Measurements from ENCODE around the gene TMTC3. TPM values are rescaled to one million over a fixed set of nuclear protein-coding genes. Genes with fewer than 3 reads are reported as not detected.

Gene TMTC3
- total RNA-seq, 1 donor from 2014 or later = 35.2 TPM

DNA sequence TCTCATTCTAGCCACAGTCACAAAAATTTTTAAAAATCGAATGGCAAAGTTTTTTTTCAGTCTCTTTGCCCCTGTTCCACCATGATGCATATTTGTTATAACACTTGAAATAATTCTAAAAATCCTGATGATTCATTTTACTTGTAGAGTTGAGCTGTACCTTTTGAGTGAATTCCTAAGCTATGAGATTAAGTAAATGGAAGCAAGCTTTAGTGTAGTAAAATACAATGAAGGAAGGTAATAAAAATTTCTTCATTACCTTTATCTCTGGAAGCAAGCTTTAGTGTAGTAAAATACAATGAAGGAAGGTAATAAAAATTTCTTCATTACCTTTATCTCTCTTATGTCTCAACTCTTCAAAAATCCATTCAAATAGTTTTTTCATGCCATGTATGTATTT is 46.1 kb downstream of the TMTC3 start:
- TF ChIP-seq, protein P1, sequence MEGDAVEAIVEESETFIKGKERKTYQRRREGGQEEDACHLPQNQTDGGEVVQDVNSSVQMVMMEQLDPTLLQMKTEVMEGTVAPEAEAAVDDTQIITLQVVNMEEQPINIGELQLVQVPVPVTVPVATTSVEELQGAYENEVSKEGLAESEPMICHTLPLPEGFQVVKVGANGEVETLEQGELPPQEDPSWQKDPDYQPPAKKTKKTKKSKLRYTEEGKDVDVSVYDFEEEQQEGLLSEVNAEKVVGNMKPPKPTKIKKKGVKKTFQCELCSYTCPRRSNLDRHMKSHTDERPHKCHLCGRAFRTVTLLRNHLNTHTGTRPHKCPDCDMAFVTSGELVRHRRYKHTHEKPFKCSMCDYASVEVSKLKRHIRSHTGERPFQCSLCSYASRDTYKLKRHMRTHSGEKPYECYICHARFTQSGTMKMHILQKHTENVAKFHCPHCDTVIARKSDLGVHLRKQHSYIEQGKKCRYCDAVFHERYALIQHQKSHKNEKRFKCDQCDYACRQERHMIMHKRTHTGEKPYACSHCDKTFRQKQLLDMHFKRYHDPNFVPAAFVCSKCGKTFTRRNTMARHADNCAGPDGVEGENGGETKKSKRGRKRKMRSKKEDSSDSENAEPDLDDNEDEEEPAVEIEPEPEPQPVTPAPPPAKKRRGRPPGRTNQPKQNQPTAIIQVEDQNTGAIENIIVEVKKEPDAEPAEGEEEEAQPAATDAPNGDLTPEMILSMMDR (IDR thresholded peaks at IDR 0.05; ENCODE audit: unreplicated experiment) = no peak
- no peak for DNase-seq (ENCODE audit: low spot score, unreplicated experiment)
- Mint-ChIP-seq H3K4me3 (ENCODE audit: low read depth) (no peak overlapping the region), H3K27me3 (no peaks in the 10 kb centered on the region), H3K27ac (no peak overlapping the region), H3K4me1 (ENCODE audit: low read depth) (no peaks in the 10 kb centered on the region), H3K36me3 (ENCODE audit: insufficient read depth) (peaks cover 24% of the 10 kb centered on the region), H3K9me3 (ENCODE audit: low read depth) (peaks cover 10% of the 10 kb centered on the region)

DNA sequence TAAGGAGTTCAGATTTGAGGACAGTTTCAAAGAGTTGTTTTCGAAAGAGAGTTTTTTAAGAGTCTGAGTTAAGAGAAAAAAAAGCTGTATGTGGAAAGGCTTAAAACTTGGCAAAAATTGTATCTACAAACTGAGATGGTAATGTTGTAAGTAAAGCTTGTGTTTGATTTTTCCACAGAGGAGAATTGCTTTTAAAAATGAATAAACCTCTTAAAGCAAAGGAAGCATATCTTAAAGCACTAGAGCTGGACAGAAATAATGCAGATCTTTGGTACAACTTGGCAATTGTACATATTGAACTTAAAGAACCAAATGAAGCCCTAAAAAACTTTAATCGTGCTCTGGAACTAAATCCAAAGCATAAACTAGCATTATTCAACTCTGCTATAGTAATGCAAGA is 50.3 kb downstream of the TMTC3 start:
- no peak for DNase-seq (ENCODE audit: low spot score, unreplicated experiment)
- Mint-ChIP-seq H3K4me3 (ENCODE audit: low read depth) (no peak overlapping the region), H3K9me3 (ENCODE audit: low read depth) (no peaks in the 10 kb centered on the region), H3K36me3 (ENCODE audit: insufficient read depth) (peaks cover 12% of the 10 kb centered on the region), H3K27me3 (no peaks in the 10 kb centered on the region), H3K4me1 (ENCODE audit: low read depth) (no peaks in the 10 kb centered on the region), H3K27ac (no peak overlapping the region)
- TF ChIP-seq, protein P1 (IDR thresholded peaks at IDR 0.05; ENCODE audit: unreplicated experiment) = no peak

DNA sequence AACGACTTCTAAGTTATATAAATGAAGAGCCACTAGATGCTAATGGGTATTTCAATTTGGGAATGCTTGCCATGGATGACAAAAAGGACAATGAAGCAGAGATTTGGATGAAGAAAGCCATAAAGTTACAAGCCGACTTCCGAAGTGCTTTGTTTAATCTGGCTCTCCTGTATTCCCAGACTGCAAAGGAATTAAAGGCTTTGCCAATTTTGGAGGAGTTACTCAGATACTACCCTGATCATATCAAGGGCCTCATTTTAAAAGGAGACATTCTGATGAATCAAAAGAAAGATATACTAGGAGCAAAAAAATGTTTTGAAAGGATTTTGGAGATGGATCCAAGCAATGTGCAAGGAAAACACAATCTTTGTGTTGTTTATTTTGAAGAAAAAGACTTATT is 52.8 kb downstream of the TMTC3 start:
- Mint-ChIP-seq H3K27ac (no peak overlapping the region), H3K9me3 (ENCODE audit: low read depth) (no peaks in the 10 kb centered on the region), H3K27me3 (no peaks in the 10 kb centered on the region), H3K4me1 (ENCODE audit: low read depth) (no peaks in the 10 kb centered on the region), H3K36me3 (ENCODE audit: insufficient read depth) (peaks cover 12% of the 10 kb centered on the region), H3K4me3 (ENCODE audit: low read depth) (no peak overlapping the region)
- TF ChIP-seq, protein P1 (IDR thresholded peaks at IDR 0.05; ENCODE audit: unreplicated experiment) = no peak
- no peak for DNase-seq (ENCODE audit: low spot score, unreplicated experiment)

DNA sequence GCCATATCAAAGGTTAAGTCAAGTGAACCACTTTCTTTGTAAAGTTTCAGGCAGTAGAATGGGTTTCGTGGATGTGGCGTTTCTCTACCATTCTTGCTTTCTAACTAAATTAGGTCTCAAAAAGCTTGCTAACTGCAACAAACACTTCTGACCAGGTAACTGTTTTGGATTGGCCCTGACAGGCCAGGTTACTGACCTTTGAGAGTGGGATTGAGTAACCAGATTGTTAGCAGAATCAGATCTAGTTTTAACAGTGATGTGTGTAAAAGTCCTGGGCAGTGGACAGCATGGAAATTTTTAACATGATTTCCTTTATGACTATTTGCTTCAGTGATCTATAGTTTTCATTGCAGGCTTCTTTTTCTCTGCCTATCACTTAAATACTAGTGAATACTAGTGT is 57.9 kb downstream of the TMTC3 start:
- H3K9me3 Mint-ChIP-seq (ENCODE audit: low read depth) = peaks cover 12% of the 10 kb centered on the region
- no peaks in the 10 kb centered on the region for H3K27me3 Mint-ChIP-seq
- no peak overlapping the region for H3K4me3 Mint-ChIP-seq (ENCODE audit: low read depth)
- H3K4me1 Mint-ChIP-seq (ENCODE audit: low read depth) = no peaks in the 10 kb centered on the region
- no peak for DNase-seq (ENCODE audit: low spot score, unreplicated experiment)
- TF ChIP-seq, protein P1 (IDR thresholded peaks at IDR 0.05; ENCODE audit: unreplicated experiment) = no peak
- peaks cover 3% of the 10 kb centered on the region for H3K36me3 Mint-ChIP-seq (ENCODE audit: insufficient read depth)
- no peak overlapping the region for H3K27ac Mint-ChIP-seq

DNA sequence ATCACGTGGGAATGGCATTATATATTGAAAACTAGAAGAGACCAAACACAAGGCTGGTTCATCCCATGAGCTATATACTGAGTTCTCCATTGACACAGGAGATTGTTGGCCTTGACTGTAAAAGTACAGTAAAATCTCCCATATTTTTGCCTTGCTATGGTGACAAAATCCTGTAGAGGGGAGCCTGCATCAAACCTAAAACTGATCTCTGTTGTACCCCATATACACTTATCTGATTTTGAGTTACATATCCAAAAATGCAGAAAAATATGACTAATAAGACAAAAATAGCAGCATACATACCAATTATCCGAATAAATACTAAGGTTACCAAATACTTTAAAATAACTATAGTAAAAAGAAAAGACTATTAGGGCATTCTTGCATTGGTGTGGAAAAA is 60.4 kb downstream of the TMTC3 start:
- Mint-ChIP-seq H3K27ac (no peak overlapping the region), H3K9me3 (ENCODE audit: low read depth) (peaks cover 22% of the 10 kb centered on the region), H3K36me3 (ENCODE audit: insufficient read depth) (no peaks in the 10 kb centered on the region), H3K4me3 (ENCODE audit: low read depth) (no peak overlapping the region), H3K27me3 (no peaks in the 10 kb centered on the region), H3K4me1 (ENCODE audit: low read depth) (no peaks in the 10 kb centered on the region)
- TF ChIP-seq, protein P1 (IDR thresholded peaks at IDR 0.05; ENCODE audit: unreplicated experiment) = no peak
- no peak for DNase-seq (ENCODE audit: low spot score, unreplicated experiment)

All from progenitor cell of endocrine pancreas (in vitro differentiated cells).